ENCODE results near the gene IL17REL. TPM values are rescaled to one million over a fixed set of nuclear protein-coding genes. Genes with fewer than 3 reads are reported as not detected.

Gene IL17REL
- total and polyA plus RNA-seq, 2 of the 13 experiments (the other 11 are each of a cell fraction or from before 2014, with no cell fraction given) = not detected

GRCh38 chr22:49970528-49971231 lies 41.9 kb downstream of the IL17REL start (continued):
- no peak for TF ChIP-seq ELK4 (CRISPR knock-in tag; IDR thresholded peaks at IDR 0.05; ENCODE audit: borderline replicate concordance)
- no peak for TF ChIP-seq GPN1 (CRISPR knock-in tag; IDR thresholded peaks at IDR 0.05; ENCODE audit: borderline replicate concordance)
- TF ChIP-seq CREB3 (CRISPR knock-in tag; IDR thresholded peaks at IDR 0.05) = peak; percentile 62; the same call in 1 of the 2 replicates
- peak; percentile 47; the same call in 1 of the 2 replicates for TF ChIP-seq GMEB1 (CRISPR knock-in tag; IDR thresholded peaks at IDR 0.05; ENCODE audit: borderline replicate concordance)
- TF ChIP-seq ZNF124 (CRISPR knock-in tag; IDR thresholded peaks at IDR 0.05) = peak; percentile 76; the same call in 1 of the 2 replicates
- peak; percentile 76 for TF ChIP-seq MAFF (IDR thresholded peaks at IDR 0.05; ENCODE audit: low read depth, low read length)
- TF ChIP-seq ZNF235 (CRISPR knock-in tag; IDR thresholded peaks at IDR 0.05; ENCODE audit: borderline replicate concordance) = no peak
- peak; percentile 92 for TF ChIP-seq HNRNPL (IDR thresholded peaks at IDR 0.05; ENCODE audit: low read depth, low read length)
- no peak for TF ChIP-seq SIN3B (IDR thresholded peaks at IDR 0.05; ENCODE audit: low read length)
- peak; percentile 81 for TF ChIP-seq SIN3A (IDR thresholded peaks at IDR 0.05; ENCODE audit: borderline replicate concordance, low read depth, low read length)
- no peak for TF ChIP-seq SNAPC5 (CRISPR knock-in tag; IDR thresholded peaks at IDR 0.05; ENCODE audit: borderline replicate concordance)
- peak; percentile 81 for TF ChIP-seq ATF2 (CRISPR knock-in tag; IDR thresholded peaks at IDR 0.05)
- no peak for TF ChIP-seq ZZZ3 (CRISPR knock-in tag; IDR thresholded peaks at IDR 0.05; ENCODE audit: borderline replicate concordance)
- no peak for TF ChIP-seq GATA4 (IDR thresholded peaks at IDR 0.05; ENCODE audit: borderline replicate concordance, low read depth)
- TF ChIP-seq ZNF350 (CRISPR knock-in tag; IDR thresholded peaks at IDR 0.05; ENCODE audit: borderline replicate concordance, low read depth) = peak; percentile 51; the same call in 1 of the 2 replicates
- peak; percentile 58; the same call in 1 of the 2 replicates for TF ChIP-seq HMG20A (CRISPR knock-in tag; IDR thresholded peaks at IDR 0.05; ENCODE audit: borderline replicate concordance)
- TF ChIP-seq DPF2 (CRISPR knock-in tag; IDR thresholded peaks at IDR 0.05; ENCODE audit: borderline replicate concordance, low read depth) = peak; percentile 78
- TF ChIP-seq ZNF747 (CRISPR knock-in tag; IDR thresholded peaks at IDR 0.05; ENCODE audit: borderline replicate concordance) = peak; percentile 71; the same call in 1 of the 2 replicates
- TF ChIP-seq CCAR2 (optimal IDR thresholded peaks at IDR 0.05; ENCODE audit: low read depth, low read length) = no peak
- TF ChIP-seq ARID3A (IDR thresholded peaks at IDR 0.05; ENCODE audit: low read depth, low read length) = no peak
- TF ChIP-seq ZKSCAN8 (CRISPR knock-in tag; IDR thresholded peaks at IDR 0.05; ENCODE audit: borderline replicate concordance) = peak; percentile 60; the same call in 1 of the 2 replicates
- no peak for TF ChIP-seq CAMTA2 (CRISPR knock-in tag; IDR thresholded peaks at IDR 0.05; ENCODE audit: borderline replicate concordance)

Measured in HepG2 (cell line).